ENCODE data around the gene LTBP1. TPM values are rescaled to one million over a fixed set of nuclear protein-coding genes. Genes with fewer than 3 reads are reported as not detected.

Gene LTBP1
- total RNA-seq, 2 experiments from 2014 or later, result 61.1 to 82.6 TPM

- H2AFZ ChIP-seq (ENCODE audit: low read length), result no peak overlapping the region
- DNase-seq (ENCODE audit: low spot score), result no peak
- intact Hi-C loops (cut with micrococcal nuclease; ENCODE audit: unreplicated experiment), result no loop called here
- no TSS peak for BruUV-seq (replicated peaks)
- H3K9me2 ChIP-seq (ENCODE audit: insufficient read depth, low read length), result no peaks in the 10 kb centered on the region
- no peaks in the 10 kb centered on the region for H3K79me2 ChIP-seq (ENCODE audit: insufficient read depth, low read depth, low read length)
- no peaks in the 10 kb centered on the region for H4K20me1 ChIP-seq (ENCODE audit: insufficient read depth, low read length)
- H3K4me1 ChIP-seq (ENCODE audit: insufficient read depth, low read length, poor library complexity, severe bottlenecking), result no peaks in the 10 kb centered on the region
- no peak overlapping the region for H3K27ac ChIP-seq (ENCODE audit: low read depth, low read length, poor library complexity, severe bottlenecking)
- ChIA-PET POLR2A (interaction anchor here (0.7 kb wide), 1 partner anchor 36 kb away, joined by 3 read pairs; no protein-coding TSS in a partner anchor), CTCF (ENCODE audit: unreplicated experiment) (no interaction called here)
- no peak overlapping the region for H3K4me3 ChIP-seq (ENCODE audit: low read depth, low read length, poor library complexity, severe bottlenecking)
- no peaks in the 10 kb centered on the region for H3K9me3 ChIP-seq (ENCODE audit: low read length)
- TF ChIP-seq CTCF (conservative IDR thresholded peaks at IDR 0.05; ENCODE audit: low read length) (no peak), EZH2phosphoT487 (IDR thresholded peaks at IDR 0.05; ENCODE audit: borderline replicate concordance, low read depth, low read length) (no peak)
- H3K36me3 ChIP-seq (ENCODE audit: insufficient read depth, low read length), result peaks cover 64% of the 10 kb centered on the region
- no peak overlapping the region for H3K4me2 ChIP-seq (ENCODE audit: low read length)
Observed at GRCh38 chr2:33111002-33111446, 164.3 kb downstream of the LTBP1 start.

GRCh38 chr2:33115196-33115595 is 168.4 kb downstream of the LTBP1 start:
- H2AFZ ChIP-seq (ENCODE audit: low read length), result no peak overlapping the region
- H3K4me1 ChIP-seq (ENCODE audit: insufficient read depth, low read length, poor library complexity, severe bottlenecking), result no peaks in the 10 kb centered on the region
- peaks cover 64% of the 10 kb centered on the region for H3K36me3 ChIP-seq (ENCODE audit: insufficient read depth, low read length)
- TF ChIP-seq CTCF (conservative IDR thresholded peaks at IDR 0.05; ENCODE audit: low read length), result no peak
- TF ChIP-seq EZH2phosphoT487 (IDR thresholded peaks at IDR 0.05; ENCODE audit: borderline replicate concordance, low read depth, low read length), result no peak
- H3K27ac ChIP-seq (ENCODE audit: low read depth, low read length, poor library complexity, severe bottlenecking), result no peak overlapping the region
- intact Hi-C loops (cut with micrococcal nuclease; ENCODE audit: unreplicated experiment), result no loop called here
- H3K9me3 ChIP-seq (ENCODE audit: low read length), result no peaks in the 10 kb centered on the region
- BruUV-seq (replicated peaks), result no TSS peak
- no peak overlapping the region for H3K4me3 ChIP-seq (ENCODE audit: low read depth, low read length, poor library complexity, severe bottlenecking)
- no peak for DNase-seq (ENCODE audit: low spot score)
- CTCF ChIA-PET (ENCODE audit: unreplicated experiment), result no interaction called here
- no peaks in the 10 kb centered on the region for H3K79me2 ChIP-seq (ENCODE audit: insufficient read depth, low read depth, low read length)
- POLR2A ChIA-PET, result interaction anchor here (0.7 kb wide), 1 partner anchor 11 kb away, joined by 3 read pairs; no protein-coding TSS in a partner anchor
- H3K9me2 ChIP-seq (ENCODE audit: insufficient read depth, low read length), result no peaks in the 10 kb centered on the region
- H4K20me1 ChIP-seq (ENCODE audit: insufficient read depth, low read length), result no peaks in the 10 kb centered on the region
- H3K4me2 ChIP-seq (ENCODE audit: low read length), result no peak overlapping the region

- Histone ChIP-seq H3K36me3 (ENCODE audit: insufficient read depth, low read length) (peaks cover 64% of the 10 kb centered on the region), H2AFZ (ENCODE audit: low read length) (no peak overlapping the region), H4K20me1 (ENCODE audit: insufficient read depth, low read length) (no peaks in the 10 kb centered on the region), H3K9me2 (ENCODE audit: insufficient read depth, low read length) (no peaks in the 10 kb centered on the region), H3K4me1 (ENCODE audit: insufficient read depth, low read length, poor library complexity, severe bottlenecking) (no peaks in the 10 kb centered on the region), H3K79me2 (ENCODE audit: insufficient read depth, low read depth, low read length) (no peaks in the 10 kb centered on the region), H3K4me2 (ENCODE audit: low read length) (no peak overlapping the region), H3K4me3 (ENCODE audit: low read depth, low read length, poor library complexity, severe bottlenecking) (no peak overlapping the region), H3K9me3 (ENCODE audit: low read length) (no peaks in the 10 kb centered on the region), H3K27ac (ENCODE audit: low read depth, low read length, poor library complexity, severe bottlenecking) (no peak overlapping the region)
- CTCF ChIA-PET (ENCODE audit: unreplicated experiment), result no interaction called here
- no peak for TF ChIP-seq CTCF (conservative IDR thresholded peaks at IDR 0.05; ENCODE audit: low read length)
- TF ChIP-seq EZH2phosphoT487 (IDR thresholded peaks at IDR 0.05; ENCODE audit: borderline replicate concordance, low read depth, low read length), result no peak
- no TSS peak for BruUV-seq (replicated peaks)
- intact Hi-C loops (cut with micrococcal nuclease; ENCODE audit: unreplicated experiment), result no loop called here
- POLR2A ChIA-PET, result interaction anchor here (0.7 kb wide), 2 partner anchors 11 to 487 kb away, joined by 3 read pairs; no protein-coding TSS in a partner anchor
- no peak for DNase-seq (ENCODE audit: low spot score)
Observed at GRCh38 chr2:33115728-33116127, 169.0 kb downstream of the LTBP1 start.
